ENCODE data around the gene CYP2C18. TPM values are rescaled to one million over a fixed set of nuclear protein-coding genes. Genes with fewer than 3 reads are reported as not detected.
"Not testable (repeated sequence)": the region's sequence is repeated elsewhere in the genome, so short reads cannot be mapped to it uniquely, and the experiment has no call there.

Gene CYP2C18
- 10 to 100 TPM; 17.3 to 28.0 TPM for polyA plus RNA-seq

GRCh38 chr10:94683214-94684054, at the start of gene CYP2C18:
CYP2C18 (plus strand) TSS chr10:94683729; CDS start chr10:94683820, 91 bp downstream.
- H3K27ac ChIP-seq (ENCODE audit: low read depth in 2 of 2, low read length in 1 of 2): peak within 1 kb of the TSS; percentile 85
- H3K4me3 ChIP-seq (ENCODE audit: low read depth in 1 of 2, low read length in 2 of 2): peak within 1 kb of the TSS in 1 of 2 donors; percentile 43
- H3K36me3 ChIP-seq (ENCODE audit: control insufficient read depth in 2 of 2, insufficient read depth in 2 of 2, low read length in 1 of 2): no peaks in the 10 kb centered on the region
- WGBS, 2 donors: 51 to 58% methylated on average over 10 of the region's 10 CpGs
- no peaks in the 10 kb centered on the region for H3K4me1 ChIP-seq (ENCODE audit: control insufficient read depth in 2 of 2, insufficient read depth in 2 of 2, low read length in 1 of 2)
- H3K9me3 ChIP-seq (ENCODE audit: control insufficient read depth in 2 of 2, insufficient read depth in 1 of 2, low read depth in 1 of 2, low read length in 1 of 2): no peaks in the 10 kb centered on the region
- H3K27me3 ChIP-seq (ENCODE audit: control insufficient read depth in 1 of 2, insufficient read depth in 2 of 2, low read length in 2 of 2): no peaks in the 10 kb centered on the region

GRCh38 chr10:94638097-94638496, 45.4 kb upstream of the CYP2C18 start:
- H3K36me3 ChIP-seq (ENCODE audit: control insufficient read depth in 2 of 2, insufficient read depth in 2 of 2, low read length in 1 of 2); H3K4me3 ChIP-seq (ENCODE audit: low read depth in 1 of 2, low read length in 2 of 2); H3K4me1 ChIP-seq (ENCODE audit: control insufficient read depth in 2 of 2, insufficient read depth in 2 of 2, low read length in 1 of 2); H3K27ac ChIP-seq (ENCODE audit: low read depth in 2 of 2, low read length in 1 of 2); H3K27me3 ChIP-seq (ENCODE audit: control insufficient read depth in 1 of 2, insufficient read depth in 2 of 2, low read length in 2 of 2); H3K9me3 ChIP-seq (ENCODE audit: control insufficient read depth in 2 of 2, insufficient read depth in 1 of 2, low read depth in 1 of 2, low read length in 1 of 2): not testable (repeated sequence)
- 95 to 98% methylated on average over 4 of the region's 4 CpGs for WGBS, 2 donors

GRCh38 chr10:94639902-94640301, 43.6 kb upstream of the CYP2C18 start:
- peaks cover 0 to 2% of the 10 kb centered on the region in 2 donors for H3K9me3 ChIP-seq (ENCODE audit: control insufficient read depth in 2 of 2, insufficient read depth in 1 of 2, low read depth in 1 of 2, low read length in 1 of 2)
- WGBS, 2 donors: 93 to 95% methylated on average over 8 of the region's 8 CpGs

GRCh38 chr10:94640562-94640961, 43.0 kb upstream of the CYP2C18 start:
- Histone ChIP-seq H3K4me1 (ENCODE audit: control insufficient read depth in 2 of 2, insufficient read depth in 2 of 2, low read length in 1 of 2) (no peaks in the 10 kb centered on the region), H3K36me3 (ENCODE audit: control insufficient read depth in 2 of 2, insufficient read depth in 2 of 2, low read length in 1 of 2) (no peaks in the 10 kb centered on the region), H3K4me3 (ENCODE audit: low read depth in 1 of 2, low read length in 2 of 2) (no peak overlapping the region), H3K9me3 (ENCODE audit: control insufficient read depth in 2 of 2, insufficient read depth in 1 of 2, low read depth in 1 of 2, low read length in 1 of 2) (peaks cover 0 to 2% of the 10 kb centered on the region in 2 donors), H3K27me3 (ENCODE audit: control insufficient read depth in 1 of 2, insufficient read depth in 2 of 2, low read length in 2 of 2) (no peaks in the 10 kb centered on the region), H3K27ac (ENCODE audit: low read depth in 2 of 2, low read length in 1 of 2) (no peak overlapping the region)
- 58 to 60% methylated on average over 3 of the region's 3 CpGs for WGBS, 2 donors

More at GRCh38 chr10:94639902-94640301, 43.6 kb upstream of the CYP2C18 start:
- Histone ChIP-seq H3K27ac (ENCODE audit: low read depth in 2 of 2, low read length in 1 of 2) (no peak overlapping the region), H3K36me3 (ENCODE audit: control insufficient read depth in 2 of 2, insufficient read depth in 2 of 2, low read length in 1 of 2) (no peaks in the 10 kb centered on the region), H3K27me3 (ENCODE audit: control insufficient read depth in 1 of 2, insufficient read depth in 2 of 2, low read length in 2 of 2) (no peaks in the 10 kb centered on the region), H3K4me3 (ENCODE audit: low read depth in 1 of 2, low read length in 2 of 2) (no peak overlapping the region), H3K4me1 (ENCODE audit: control insufficient read depth in 2 of 2, insufficient read depth in 2 of 2, low read length in 1 of 2) (no peaks in the 10 kb centered on the region)

- WGBS, 2 donors: 82 to 88% methylated on average over 4 of the region's 4 CpGs
- Histone ChIP-seq H3K4me3 (ENCODE audit: low read depth in 1 of 2, low read length in 2 of 2) (no peak overlapping the region), H3K36me3 (ENCODE audit: control insufficient read depth in 2 of 2, insufficient read depth in 2 of 2, low read length in 1 of 2) (no peaks in the 10 kb centered on the region), H3K27me3 (ENCODE audit: control insufficient read depth in 1 of 2, insufficient read depth in 2 of 2, low read length in 2 of 2) (no peaks in the 10 kb centered on the region), H3K27ac (ENCODE audit: low read depth in 2 of 2, low read length in 1 of 2) (no peak overlapping the region), H3K9me3 (ENCODE audit: control insufficient read depth in 2 of 2, insufficient read depth in 1 of 2, low read depth in 1 of 2, low read length in 1 of 2) (peaks cover 0 to 2% of the 10 kb centered on the region in 2 donors), H3K4me1 (ENCODE audit: control insufficient read depth in 2 of 2, insufficient read depth in 2 of 2, low read length in 1 of 2) (no peaks in the 10 kb centered on the region)
Measured at GRCh38 chr10:94641480-94641879, 42.0 kb upstream of the CYP2C18 start.

- Histone ChIP-seq H3K27ac (ENCODE audit: low read depth in 2 of 2, low read length in 1 of 2) (no peak overlapping the region), H3K36me3 (ENCODE audit: control insufficient read depth in 2 of 2, insufficient read depth in 2 of 2, low read length in 1 of 2) (no peaks in the 10 kb centered on the region), H3K9me3 (ENCODE audit: control insufficient read depth in 2 of 2, insufficient read depth in 1 of 2, low read depth in 1 of 2, low read length in 1 of 2) (no peaks in the 10 kb centered on the region), H3K27me3 (ENCODE audit: control insufficient read depth in 1 of 2, insufficient read depth in 2 of 2, low read length in 2 of 2) (no peaks in the 10 kb centered on the region), H3K4me1 (ENCODE audit: control insufficient read depth in 2 of 2, insufficient read depth in 2 of 2, low read length in 1 of 2) (no peaks in the 10 kb centered on the region), H3K4me3 (ENCODE audit: low read depth in 1 of 2, low read length in 2 of 2) (no peak overlapping the region)
- 84 to 89% methylated on average over 1 of the region's 1 CpG for WGBS, 2 donors
Measured at GRCh38 chr10:94644352-94644751, 39.2 kb upstream of the CYP2C18 start.

- WGBS, 2 donors: 45 to 66% methylated on average over 2 of the region's 2 CpGs
- H3K36me3 ChIP-seq (ENCODE audit: control insufficient read depth in 2 of 2, insufficient read depth in 2 of 2, low read length in 1 of 2): no peaks in the 10 kb centered on the region
- H3K9me3 ChIP-seq (ENCODE audit: control insufficient read depth in 2 of 2, insufficient read depth in 1 of 2, low read depth in 1 of 2, low read length in 1 of 2): peaks cover 0 to 3% of the 10 kb centered on the region in 2 donors
- no peak overlapping the region for H3K27ac ChIP-seq (ENCODE audit: low read depth in 2 of 2, low read length in 1 of 2)
- H3K27me3 ChIP-seq (ENCODE audit: control insufficient read depth in 1 of 2, insufficient read depth in 2 of 2, low read length in 2 of 2): no peaks in the 10 kb centered on the region
- H3K4me1 ChIP-seq (ENCODE audit: control insufficient read depth in 2 of 2, insufficient read depth in 2 of 2, low read length in 1 of 2): no peaks in the 10 kb centered on the region
- H3K4me3 ChIP-seq (ENCODE audit: low read depth in 1 of 2, low read length in 2 of 2): no peak overlapping the region
Measured at GRCh38 chr10:94645285-94645684, 38.2 kb upstream of the CYP2C18 start.

GRCh38 chr10:94655201-94655600, 28.3 kb upstream of the CYP2C18 start:
- not testable (repeated sequence) for H3K27me3 ChIP-seq (ENCODE audit: control insufficient read depth in 1 of 2, insufficient read depth in 2 of 2, low read length in 2 of 2); H3K9me3 ChIP-seq (ENCODE audit: control insufficient read depth in 2 of 2, insufficient read depth in 1 of 2, low read depth in 1 of 2, low read length in 1 of 2); H3K27ac ChIP-seq (ENCODE audit: low read depth in 2 of 2, low read length in 1 of 2); H3K4me3 ChIP-seq (ENCODE audit: low read depth in 1 of 2, low read length in 2 of 2); H3K4me1 ChIP-seq (ENCODE audit: control insufficient read depth in 2 of 2, insufficient read depth in 2 of 2, low read length in 1 of 2); H3K36me3 ChIP-seq (ENCODE audit: control insufficient read depth in 2 of 2, insufficient read depth in 2 of 2, low read length in 1 of 2)

GRCh38 chr10:94663061-94663460, 20.5 kb upstream of the CYP2C18 start:
- H3K27me3 ChIP-seq (ENCODE audit: control insufficient read depth in 1 of 2, insufficient read depth in 2 of 2, low read length in 2 of 2); H3K27ac ChIP-seq (ENCODE audit: low read depth in 2 of 2, low read length in 1 of 2); H3K4me1 ChIP-seq (ENCODE audit: control insufficient read depth in 2 of 2, insufficient read depth in 2 of 2, low read length in 1 of 2); H3K9me3 ChIP-seq (ENCODE audit: control insufficient read depth in 2 of 2, insufficient read depth in 1 of 2, low read depth in 1 of 2, low read length in 1 of 2); H3K36me3 ChIP-seq (ENCODE audit: control insufficient read depth in 2 of 2, insufficient read depth in 2 of 2, low read length in 1 of 2); H3K4me3 ChIP-seq (ENCODE audit: low read depth in 1 of 2, low read length in 2 of 2): not testable (repeated sequence)
- WGBS, 2 donors: 77 to 84% methylated on average over 4 of the region's 4 CpGs

Measured in esophagus (tissue), 2 donors.